HL-60/S4 treated with retinoic acid at 250 ng/mL for 4 days and 3 days (cell line): Measurements from ENCODE around the gene FAM110A.
"Not testable (repeated sequence)": the region's sequence is repeated elsewhere in the genome, so short reads cannot be mapped to it uniquely, and the experiment has no call there.

Experiments
- in situ Hi-C: fragments of 300-500 bp; cut with MboI; formaldehyde crosslinking; loops from 2 replicates; pipeline ENCODE4 v1.7.0; 2022; ENCODE audit warnings: low sequenced_read_pairs

Gene FAM110A

DNA sequence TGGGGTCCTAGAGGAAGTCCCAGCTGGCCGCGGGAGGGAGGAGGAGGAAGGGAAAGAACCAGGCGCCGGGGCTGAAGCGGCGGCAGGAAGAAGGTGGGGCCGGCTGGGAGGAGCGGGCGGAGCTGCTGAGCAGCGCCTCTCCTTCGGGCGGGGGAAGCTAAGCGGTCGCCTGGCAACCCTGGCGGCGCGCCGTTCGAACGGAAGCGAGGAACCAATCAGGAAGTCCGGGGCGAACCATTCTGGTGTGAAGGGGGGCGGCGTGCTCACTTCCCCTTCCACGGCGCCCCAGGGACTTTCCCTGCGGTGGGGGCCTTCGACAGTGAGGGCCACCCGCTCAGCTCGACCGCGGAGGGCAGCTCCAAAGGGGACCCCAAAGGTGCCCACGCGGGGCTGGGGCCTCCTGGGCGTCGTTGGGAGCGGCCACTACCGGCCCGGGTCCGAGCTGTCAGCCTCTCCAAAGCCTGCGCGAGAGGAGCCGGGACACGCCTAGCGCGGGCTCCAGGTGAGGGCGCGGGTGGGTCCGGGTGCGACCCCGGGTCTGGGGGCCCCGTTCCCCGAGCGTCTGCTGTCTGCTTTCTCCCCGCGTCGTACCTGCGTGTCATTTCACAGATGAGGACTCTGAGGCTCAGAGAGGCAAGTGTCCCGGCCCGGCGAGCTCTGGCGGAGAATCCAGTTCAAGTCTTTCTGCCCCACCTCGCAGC is at the start of gene FAM110A:
Gene FAM110A, plus strand, starts transcription at position 266 of the 701 bp plus-strand sequence. CDS start 11,090 bp downstream, outside the sequence.
- in situ Hi-C loops = no loop called here

DNA sequence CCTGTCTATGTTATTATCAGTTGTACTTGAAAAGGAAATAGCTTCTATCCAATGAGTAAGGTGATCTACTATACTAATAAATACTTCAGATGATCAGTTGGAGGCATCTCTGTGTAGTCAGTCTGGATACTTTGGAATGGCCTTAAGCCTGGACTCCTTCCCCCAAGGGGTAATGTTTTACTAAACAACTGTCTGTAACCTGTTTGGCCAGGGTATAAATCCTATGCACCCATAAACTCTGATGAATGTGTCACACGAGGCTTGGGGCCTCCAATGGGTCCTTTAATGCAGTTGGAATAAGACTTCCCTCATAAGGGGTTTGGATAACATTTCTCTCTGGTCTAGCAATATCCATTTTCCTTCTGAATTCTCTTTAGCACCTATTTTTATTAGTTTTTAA is 45.7 kb upstream of the FAM110A start:
- in situ Hi-C loops = no loop called here

DNA sequence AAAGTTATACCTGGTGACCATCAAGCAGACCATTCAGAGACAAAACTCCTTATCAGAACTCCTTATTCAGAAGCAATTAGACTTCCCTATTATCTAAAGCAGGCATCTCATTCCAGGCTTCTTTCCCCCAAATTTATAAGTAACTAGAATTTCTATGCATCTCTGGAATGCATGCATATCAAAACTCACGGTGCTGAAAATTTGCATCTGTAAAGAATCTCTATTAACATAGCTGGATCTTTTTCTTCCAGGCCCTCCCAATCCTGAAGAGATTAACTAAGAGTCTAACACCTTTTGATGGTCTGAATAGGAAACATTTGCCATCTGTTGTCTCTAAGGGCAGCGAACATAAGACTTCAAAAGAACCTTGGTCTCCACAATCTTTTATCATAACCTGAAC is 42.5 kb upstream of the FAM110A start:
- in situ Hi-C loops = no loop called here

DNA sequence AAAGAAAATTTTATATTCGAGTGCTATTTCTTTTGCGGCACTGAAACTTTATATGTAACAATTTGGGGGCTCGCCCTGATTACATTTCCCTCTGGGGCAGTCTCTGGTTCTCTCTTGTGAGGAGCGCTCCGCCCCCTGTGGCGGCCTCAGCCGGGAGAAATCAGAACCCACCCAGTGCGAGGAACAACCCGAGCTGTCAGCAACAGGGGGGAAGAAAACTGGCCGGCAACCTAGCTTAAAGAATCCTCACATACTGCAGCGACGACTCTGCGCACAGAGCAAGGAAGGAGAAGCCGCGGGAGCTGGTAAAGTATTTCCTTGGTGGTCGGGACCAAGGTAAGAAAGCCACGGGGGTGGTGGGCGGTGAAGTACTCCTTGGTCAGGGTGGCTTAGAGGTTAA is 41.3 kb upstream of the FAM110A start:
- in situ Hi-C loops = no loop called here

DNA sequence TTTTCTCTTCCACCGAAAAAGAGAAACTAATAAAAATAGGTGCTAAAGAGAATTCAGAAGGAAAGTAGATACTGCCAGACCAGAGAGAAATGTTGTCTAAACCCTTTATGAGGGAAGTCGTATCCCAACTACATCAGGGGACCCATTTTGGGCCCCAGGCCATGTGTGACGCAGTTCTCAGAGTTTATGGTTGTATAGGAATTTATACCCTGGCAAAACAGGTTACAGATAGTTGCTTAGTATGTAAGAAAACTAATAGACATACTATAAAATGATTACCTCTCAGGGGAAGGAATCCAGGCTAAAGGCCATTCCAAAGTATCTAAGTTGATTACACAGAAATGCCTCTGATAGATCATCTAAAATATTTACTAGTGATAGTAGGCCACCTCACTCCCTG is 36.6 kb upstream of the FAM110A start:
- in situ Hi-C loops = no loop called here

DNA sequence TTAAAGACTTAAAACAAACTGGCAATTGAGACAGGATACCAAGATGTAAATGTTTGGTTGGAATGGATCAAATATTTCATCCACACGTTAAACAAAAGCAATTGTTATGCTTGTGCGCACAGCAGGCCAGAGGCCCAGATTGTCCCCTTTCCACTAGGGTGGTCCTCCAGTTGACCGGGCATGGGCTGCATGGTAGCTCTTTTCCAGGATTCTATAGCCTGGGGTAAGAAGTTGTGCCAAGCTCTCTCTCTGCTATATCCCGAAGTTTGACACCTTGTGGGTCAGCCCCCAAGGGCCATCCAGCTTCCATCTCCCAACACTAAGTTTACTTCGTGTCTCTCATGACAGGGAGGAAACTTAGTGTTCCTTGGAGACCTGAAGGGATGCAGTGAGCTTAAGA is 34.8 kb upstream of the FAM110A start:
- in situ Hi-C loops = not testable (repeated sequence)

DNA sequence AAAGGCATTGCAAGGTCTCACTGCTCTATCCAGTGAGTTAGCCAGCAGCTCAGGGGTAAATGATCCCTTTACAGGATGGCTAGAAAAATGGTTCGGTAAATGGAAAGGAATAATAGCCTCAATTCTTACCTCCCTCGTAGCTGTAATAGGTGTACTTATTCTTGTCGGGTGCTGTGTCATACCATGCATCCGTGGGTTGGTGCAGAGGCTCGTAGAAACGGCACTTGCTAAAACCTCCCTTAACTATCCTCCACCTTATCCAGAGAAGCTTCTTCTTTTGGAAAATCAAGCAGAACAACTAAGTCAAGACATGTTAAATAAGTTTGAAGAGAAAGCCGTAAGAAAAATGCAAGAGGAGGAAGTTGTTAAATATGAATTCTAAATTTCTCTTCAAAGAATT is 33.5 kb upstream of the FAM110A start:
- in situ Hi-C loops = loop anchor here (25.0 kb wide), 1 partner anchor 387 kb away; the partner anchor contains the start of gene TMEM74B

DNA sequence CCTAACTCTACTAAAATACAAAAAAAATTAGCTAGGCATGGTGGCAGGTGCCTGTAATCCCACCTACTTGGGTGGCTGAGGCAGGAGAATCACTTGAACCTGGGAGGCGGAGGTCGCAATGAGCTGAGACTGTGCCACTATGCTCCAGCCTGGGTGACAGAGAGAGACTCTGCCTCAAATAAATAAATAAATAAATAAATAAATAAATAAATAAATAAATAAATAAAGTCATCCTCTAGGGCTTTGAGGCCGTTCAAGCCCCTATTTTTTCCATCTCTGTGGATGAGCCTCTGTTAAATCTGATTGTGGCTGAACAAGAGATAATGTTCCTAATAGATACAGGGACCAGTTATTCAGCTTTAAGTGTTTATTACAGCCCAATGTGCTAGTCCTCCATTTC is 31.8 kb upstream of the FAM110A start:
- in situ Hi-C loops = loop anchor here (25.0 kb wide), 1 partner anchor 386 kb away; the partner anchor contains the start of gene TMEM74B

DNA sequence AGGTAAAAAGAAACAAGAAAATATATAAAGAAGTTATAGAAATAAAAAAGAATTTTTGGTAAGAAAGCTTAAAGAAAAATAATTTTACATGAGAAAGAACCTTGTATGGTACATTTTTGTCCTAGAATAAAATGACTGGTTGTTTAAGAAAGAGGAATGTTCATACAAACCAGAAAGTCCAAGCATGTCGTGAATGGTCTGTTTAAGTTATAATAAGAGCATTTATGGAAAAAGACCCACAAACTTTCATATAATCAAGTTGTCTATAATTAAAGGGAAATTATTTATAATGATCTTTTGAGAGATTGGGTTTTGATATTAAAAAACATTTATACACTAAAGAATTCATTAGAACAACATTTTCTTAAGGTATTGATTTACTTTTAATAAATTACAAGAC is 27.8 kb upstream of the FAM110A start:
- in situ Hi-C loops = loop anchor here (25.0 kb wide), 1 partner anchor 382 kb away; the partner anchor contains the start of gene TMEM74B

DNA sequence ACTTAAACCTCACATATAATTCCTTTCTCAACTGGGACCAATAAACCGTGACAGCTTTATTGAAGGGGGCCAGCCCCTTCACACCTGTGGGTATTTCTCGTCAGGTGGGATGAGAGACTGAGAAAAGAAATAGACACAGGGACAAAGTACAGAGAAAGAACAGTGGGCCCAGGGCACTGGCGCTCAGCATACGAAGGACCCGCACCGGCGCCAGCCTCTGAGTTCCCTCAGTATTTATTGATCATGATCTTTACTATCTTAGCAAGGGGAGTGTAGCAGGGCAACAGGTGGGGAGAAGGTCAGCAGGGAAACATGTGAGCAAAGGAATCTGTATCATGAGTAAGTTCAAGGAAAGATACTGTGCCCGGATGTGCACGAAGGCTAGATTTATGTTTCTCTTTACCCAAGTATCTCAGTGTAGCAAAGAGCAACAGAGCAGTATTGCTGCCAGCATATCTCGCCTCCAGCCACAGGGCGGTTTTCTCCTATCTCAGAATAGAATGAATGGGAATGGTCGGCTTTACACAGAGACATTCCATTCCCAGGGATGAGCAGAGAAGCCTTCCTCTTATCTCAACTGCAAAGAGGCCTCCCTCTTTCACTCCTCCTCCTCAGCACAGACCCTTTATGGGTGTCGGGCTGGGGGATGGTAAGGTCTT is 21.6 kb upstream of the FAM110A start:
- in situ Hi-C loops = loop anchor here (25.0 kb wide), 1 partner anchor 375 kb away; the partner anchor contains the start of gene TMEM74B

DNA sequence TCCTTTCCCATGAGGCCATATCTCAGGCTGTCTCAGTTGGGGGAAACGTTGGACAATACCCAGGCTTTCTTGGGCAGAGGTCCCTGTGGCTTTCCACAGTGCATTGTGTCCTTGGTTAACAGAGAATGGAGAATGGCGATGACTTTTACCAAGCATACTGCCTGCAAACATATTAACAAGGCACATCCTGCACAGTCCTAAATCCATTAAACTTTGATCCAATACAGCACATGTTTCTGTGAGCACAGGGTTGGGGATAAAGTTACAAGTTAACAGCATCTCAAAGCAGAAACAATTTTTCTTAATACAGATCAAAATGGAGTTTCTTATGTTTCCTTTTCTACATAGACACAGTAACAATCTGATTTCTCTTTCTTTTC is 21.1 kb upstream of the FAM110A start:
- in situ Hi-C loops = loop anchor here (25.0 kb wide), 1 partner anchor 375 kb away; the partner anchor contains the start of gene TMEM74B

DNA sequence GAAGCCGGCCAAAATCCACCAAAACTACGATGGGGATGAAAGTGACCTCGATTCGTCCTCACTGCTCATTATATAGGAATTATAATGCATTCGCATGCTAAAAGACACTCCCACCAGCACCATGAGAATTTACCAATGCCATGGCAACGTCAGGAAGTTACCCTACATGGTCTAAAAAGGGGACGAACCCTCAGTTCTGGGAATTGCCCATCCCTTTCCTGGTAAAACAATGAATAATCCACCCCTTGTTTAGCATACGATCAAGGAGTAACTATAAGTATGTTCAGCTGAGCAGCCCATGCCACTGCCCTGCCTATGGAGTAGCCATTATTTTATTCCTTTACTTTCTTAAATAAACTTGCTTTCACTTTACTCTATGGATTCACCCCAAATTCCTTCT is 20.1 kb upstream of the FAM110A start:
- in situ Hi-C loops = loop anchor here (25.0 kb wide), 1 partner anchor 374 kb away; the partner anchor contains the start of gene TMEM74B

DNA sequence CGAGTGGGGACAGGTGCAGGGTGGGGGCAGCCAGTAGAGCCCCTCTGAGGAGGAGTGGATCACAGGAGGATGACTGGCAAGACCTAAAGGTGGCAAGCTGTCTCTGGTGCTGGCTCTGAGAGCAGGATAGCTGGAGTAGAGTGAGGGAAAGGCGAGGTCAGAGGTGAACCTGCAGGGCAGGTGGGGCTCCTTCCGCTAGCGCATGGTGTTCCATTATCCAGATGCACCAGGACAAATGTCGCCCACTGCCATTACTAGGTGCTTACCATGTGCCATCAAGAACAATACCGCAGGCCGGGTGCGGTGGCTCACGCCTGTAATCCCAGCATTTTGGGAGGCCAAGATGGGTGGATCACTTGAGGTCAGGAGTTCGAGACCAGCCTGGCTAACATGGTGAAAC is 18.3 kb upstream of the FAM110A start:
- in situ Hi-C loops = loop anchor here (5.0 to 25.0 kb wide), 2 partner anchors 142 to 372 kb away; partner anchors contain the start of gene TMEM74B

DNA sequence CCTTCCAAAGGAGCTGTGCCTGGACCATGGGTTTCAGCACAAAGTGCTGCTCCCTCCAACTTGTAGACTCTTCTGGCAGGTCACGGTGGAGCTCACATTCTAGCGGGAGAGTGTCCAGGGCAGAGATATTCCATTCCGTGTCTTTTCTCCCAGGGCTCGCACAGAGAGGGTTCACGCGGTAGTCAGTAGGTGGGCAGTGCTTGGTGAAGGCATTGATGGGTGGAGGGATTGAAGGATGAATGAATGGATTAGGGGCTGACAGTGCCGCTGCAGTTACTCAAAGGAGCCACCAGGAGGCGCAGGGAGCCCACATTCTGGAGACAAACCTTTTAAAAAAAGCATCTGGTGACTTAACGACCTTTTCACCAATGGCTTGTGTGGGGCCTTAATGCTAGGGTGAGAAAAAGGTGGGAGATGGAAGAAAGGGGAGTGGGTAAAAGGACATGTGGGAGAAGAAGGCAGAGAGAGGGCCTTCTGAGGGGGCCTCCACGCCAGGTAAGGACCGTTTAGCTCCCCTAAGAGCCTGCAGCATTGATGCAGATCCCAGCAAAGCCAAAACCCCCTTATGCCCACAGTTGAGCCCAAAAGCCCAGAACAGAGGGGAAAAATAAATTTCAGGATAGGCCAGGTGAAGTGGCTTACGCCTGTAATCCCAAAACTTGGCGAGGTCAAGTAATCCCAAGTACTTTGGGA is 17.5 kb upstream of the FAM110A start:
- in situ Hi-C loops = loop anchor here (5.0 to 25.0 kb wide), 2 partner anchors 141 to 371 kb away; partner anchors contain the start of gene TMEM74B

DNA sequence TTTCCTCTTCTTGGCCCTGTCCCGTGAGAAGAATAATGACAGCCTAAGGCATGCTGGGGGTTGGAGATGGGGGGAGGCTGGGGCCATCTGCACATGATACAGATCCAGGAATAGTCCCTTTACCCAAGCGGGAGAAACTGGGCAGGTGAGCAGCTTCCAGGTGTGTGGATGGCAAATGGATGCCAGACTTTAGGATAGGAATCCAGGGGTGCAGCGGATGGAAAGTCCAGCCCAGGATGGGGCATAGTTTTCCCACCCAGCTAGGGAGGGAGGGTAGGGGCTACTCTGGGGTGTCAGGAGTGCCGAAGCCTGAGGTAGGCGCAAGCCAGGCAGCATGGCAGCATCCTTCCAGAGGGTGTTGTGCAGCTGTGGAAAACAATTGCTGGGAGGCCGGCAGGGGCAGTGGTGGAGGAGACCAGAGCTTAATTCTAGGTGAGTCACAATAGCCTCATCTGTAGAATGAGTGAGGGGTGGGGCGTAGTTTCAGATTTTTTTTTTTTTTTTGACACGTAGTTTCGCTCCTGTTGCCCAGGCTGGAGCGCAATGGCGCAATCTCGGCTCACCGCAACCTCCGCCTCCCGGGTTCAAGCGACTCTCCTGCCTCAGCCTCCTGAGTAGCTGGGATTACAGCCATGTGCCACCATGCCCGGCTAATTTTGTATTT is 15.4 kb upstream of the FAM110A start:
- in situ Hi-C loops = loop anchor here (5.0 to 25.0 kb wide), 2 partner anchors 139 to 369 kb away; partner anchors contain the start of gene TMEM74B

DNA sequence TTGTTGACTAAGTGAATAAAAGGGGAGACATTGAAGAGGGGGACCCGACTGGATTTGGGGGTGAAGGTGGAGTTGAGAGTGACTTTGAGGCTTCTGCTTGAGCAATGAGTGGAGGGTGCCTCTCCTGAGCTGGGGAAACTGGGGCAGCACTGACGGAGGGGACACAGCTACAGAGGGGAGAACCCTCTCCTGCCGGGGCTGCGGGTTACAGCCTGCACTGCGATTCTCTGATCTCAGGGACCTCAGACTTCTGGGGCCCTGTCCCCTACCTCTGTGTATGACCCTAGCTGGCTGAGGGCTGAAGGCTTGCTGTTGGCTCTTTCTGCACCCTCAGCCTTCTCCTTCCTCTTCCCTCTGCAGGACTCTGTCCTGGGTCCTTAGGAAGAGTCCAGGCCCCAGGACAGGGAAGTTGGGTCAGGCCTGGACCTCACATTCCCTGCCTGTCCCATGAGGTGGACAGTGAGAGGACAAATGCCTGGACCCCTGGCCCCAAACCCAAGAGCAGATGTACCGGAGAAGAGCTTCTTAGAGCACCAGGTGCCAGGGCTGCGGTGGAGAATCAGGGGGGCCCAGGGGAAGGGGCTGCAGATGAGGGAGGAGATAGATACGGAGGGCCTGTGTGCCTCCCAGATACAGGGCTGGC is 13.7 kb upstream of the FAM110A start:
- in situ Hi-C loops = loop anchor here (5.0 to 25.0 kb wide), 2 partner anchors 138 to 368 kb away; partner anchors contain the start of gene TMEM74B

DNA sequence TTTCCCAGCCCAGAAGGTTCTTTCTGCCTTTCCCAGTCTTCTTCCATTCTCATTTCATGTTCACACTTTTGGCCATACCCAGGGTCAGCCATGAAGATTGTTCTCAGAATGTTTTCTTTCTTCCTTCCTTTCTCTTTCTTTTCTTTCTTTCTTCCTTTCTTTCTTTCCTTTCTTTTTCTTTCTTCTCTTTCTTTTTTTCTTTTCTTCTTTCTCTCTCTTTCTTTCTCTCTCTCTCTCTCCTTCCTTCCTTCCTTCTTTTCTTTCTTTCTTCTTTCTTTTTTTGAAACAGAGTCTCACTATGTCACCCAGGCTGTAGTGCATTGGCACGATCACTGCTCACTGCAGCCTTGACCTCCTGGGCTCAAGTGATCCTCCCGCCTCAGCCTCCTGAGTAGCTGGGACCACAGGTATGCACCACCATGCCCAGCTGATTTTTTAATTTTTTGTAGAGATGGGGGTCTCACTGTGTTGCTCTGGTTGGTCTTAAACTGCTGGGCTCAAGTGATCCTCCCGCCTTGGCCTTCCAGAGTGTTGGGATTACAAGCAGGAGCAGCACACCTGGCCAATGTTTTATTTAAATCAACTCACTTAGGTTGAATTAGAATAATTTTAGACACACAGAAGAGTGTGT is 13.1 kb upstream of the FAM110A start:
- in situ Hi-C loops = loop anchor here (25.0 kb wide), 1 partner anchor 367 kb away; the partner anchor contains the start of gene TMEM74B

DNA sequence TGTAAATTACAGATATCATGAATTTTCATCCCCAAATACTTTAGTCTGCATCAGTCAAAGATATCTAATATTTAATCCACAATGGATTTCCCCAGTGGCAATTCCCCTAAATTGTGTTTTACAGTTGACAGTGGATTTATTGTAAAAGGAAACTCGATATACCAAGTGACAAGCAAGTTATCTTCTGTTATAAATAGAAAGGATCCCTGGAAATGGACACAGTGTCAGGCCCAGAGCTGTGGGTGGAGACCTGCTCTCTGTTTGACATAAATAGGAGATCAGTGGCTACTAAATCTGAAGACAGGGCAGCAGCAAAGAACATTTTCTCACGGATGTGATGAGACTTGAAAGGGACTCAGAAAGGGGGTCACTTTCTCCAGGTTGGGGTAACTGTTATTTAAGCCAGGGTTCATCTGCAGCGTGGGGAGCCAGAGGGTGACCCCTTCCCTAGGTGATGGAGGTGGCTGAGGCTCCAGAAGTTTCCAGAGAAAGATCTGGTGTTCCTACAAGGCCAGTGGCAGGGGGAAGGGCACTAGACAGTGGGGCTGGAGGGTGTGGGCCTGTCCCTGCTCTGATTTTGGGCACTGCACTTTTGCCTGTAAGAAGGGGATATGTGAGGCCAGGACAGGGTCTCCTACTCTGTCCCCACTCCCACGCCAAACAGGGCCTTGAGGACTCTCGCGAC is 12.3 kb upstream of the FAM110A start:
- in situ Hi-C loops = loop anchor here (25.0 kb wide), 1 partner anchor 366 kb away; the partner anchor contains the start of gene TMEM74B

DNA sequence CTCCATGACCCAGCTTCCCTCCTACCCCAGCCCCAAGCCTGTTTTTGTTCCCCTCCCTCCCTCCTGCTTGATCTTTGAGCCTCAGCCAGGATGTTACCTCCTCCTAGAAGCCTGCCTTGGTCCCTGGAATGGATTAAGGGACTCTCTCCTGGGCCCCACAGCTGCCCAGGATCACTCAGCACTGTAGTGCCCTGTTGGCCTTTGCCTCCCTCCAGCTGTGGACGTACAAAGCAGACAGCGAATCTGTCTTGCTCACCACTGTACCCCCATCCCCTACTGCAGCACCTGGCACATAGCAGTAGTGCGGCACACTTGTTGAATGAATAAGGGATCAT is 11.8 kb upstream of the FAM110A start:
- in situ Hi-C loops = loop anchor here (25.0 kb wide), 1 partner anchor 366 kb away; the partner anchor contains the start of gene TMEM74B
